DMS53 (cell line): ENCODE results near the gene CFAP410.

Experiments used
- DNase-seq: peaks from one replicate; lab custom pipeline; 2025; lab: John Stamatoyannopoulos, UW

The CFAP410 gene

DNA sequence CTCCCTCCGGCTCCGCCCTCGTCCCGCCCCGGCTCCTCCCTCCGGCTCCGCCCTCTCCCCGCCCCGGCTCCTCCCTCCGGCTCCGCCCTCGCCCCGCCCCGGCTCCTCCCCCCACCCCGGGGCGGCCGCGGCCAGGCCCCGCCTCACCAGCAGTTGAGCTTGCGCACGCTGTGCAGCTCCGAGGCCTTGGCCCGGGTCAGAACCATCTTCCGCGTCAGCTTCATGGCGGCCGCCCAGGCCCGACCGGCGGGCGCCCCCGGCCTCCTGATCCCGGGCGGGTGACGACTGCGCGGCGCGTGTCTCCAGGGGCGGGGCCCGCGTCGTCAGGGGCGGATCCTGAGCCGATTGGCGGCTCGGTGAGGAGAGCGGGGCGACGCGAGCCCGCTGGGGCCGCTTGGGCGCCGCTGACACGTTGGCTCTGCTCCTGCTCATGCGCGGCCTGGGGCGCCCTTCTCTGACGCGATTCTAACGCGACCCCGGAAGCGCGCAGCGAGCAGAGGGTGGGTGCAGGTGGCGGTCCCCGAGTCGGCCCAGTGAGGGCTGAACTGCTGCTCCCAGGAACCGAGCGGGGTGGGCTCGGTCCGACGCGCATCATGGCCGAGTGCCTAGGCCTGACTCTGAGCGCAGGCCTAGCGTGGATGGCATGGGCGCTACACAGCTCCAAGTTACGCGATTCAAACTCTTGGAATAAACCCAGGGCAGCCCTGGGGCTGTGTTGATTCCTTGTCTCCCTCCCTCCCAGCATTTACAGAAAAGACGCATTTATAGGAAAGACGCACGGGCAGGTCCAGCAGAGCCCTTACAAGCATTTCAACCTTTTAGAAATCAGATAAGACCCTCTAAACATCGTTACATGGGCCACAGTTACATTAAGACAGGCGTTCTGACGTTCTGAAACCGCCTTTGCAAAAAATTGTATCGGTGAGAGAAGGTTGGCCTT lies at the start of gene CFAP410:
Gene CFAP410, minus strand, starts transcription at position 420 of the 940 bp plus-strand sequence. Its CDS starts 196 bp downstream, at position 224.
- DNase-seq = peak; percentile 96

- DNase-seq = no peak
Observed at GRCh38 chr21:44384968-44385367, 45.8 kb upstream of the CFAP410 start.

- no peak for DNase-seq
Observed at GRCh38 chr21:44383216-44383615, 44.0 kb upstream of the CFAP410 start.

DNA sequence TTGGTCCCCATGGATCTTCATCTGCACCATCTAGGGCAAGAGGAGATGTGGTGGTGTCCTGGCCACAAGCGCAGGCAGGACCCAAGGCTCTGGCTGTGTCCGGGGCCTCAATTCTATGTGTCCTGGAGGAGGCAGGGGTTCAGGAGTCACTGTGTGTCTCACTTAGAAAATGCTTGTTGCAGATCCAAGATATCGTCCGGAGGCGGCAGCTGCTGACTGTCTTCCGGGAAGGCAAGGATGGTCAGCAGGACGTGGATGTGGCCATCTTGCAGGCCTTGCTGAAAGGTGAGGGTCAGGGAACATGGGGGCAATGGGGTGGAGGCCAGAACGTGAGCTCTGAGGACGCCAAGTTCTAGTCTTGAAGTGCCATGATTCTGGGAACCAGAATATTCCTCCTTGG lies 43.3 kb upstream of the CFAP410 start:
- DNase-seq = no peak

GRCh38 chr21:44381874-44382273 lies 42.7 kb upstream of the CFAP410 start:
- no peak for DNase-seq

DNA sequence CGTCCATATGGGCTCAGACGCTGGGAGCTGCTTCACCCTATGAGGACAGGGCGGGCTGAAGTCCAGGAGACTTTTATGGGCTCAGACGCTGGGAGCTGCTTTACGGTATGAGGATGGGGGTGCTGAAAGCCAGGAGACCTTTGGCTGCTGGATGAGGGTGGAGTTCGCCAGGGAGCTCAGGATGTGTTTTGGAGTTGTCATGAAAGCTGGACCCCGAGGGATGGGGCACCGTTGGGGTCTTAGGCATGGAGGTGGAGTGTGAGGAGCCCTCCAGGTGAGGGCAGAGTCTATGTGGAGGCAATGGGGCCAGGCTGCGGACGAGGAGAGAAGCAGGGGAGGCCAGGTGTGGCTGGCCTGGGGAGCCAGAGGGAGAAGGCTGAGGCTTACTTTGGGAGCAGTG lies 41.7 kb upstream of the CFAP410 start:
- no peak for DNase-seq

- no peak for DNase-seq
Observed at GRCh38 chr21:44379991-44380865, 41.0 kb upstream of the CFAP410 start.

DNA sequence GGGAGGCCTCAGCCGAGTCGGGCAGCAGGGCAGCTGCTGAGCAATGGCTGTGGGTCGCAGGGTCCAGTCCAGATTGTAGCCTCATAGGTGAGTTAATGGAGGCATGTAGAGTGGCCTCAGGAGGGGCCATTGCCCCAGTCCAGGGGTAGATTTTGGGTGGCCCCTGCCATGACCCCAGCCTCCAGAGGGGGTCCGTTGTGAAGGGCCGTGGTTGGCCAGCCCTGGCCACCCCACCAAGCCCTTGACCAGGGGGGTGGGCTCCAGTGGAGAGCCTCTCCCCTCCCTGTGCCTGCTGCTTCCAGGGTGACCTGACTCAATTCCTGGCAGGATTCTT lies 40.3 kb upstream of the CFAP410 start:
- no peak for DNase-seq

GRCh38 chr21:44378646-44379514 lies 39.7 kb upstream of the CFAP410 start:
- no peak for DNase-seq

GRCh38 chr21:44377922-44378645 lies 38.9 kb upstream of the CFAP410 start:
- no peak for DNase-seq

- DNase-seq = no peak
Observed at GRCh38 chr21:44377201-44377921, 38.2 kb upstream of the CFAP410 start.

DNA sequence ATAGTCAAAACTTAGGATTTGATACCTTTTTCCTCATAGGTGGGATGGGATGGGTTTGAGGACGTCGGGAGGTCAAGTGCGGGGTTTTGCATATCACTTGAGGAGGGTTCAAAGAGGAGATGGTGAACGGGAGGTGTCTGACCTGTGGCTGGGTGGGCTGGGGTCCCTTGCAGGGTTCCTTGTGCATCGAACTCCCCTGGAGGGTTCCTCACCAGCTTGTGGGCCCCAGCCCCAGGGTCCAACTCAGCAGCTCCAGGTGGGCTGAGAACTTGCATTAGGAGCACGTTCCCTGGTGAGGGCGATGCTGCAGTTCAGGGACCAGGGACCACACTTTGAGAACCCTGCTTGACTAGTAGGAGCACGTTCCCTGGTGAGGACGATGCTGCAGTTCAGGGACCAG lies 37.4 kb upstream of the CFAP410 start:
- no peak for DNase-seq

- DNase-seq = no peak
Observed at GRCh38 chr21:44375761-44376241, 36.6 kb upstream of the CFAP410 start.

- no peak for DNase-seq
Observed at GRCh38 chr21:44375281-44375651, 36.1 kb upstream of the CFAP410 start.

GRCh38 chr21:44374601-44375280 lies 35.6 kb upstream of the CFAP410 start:
- no peak for DNase-seq

- DNase-seq = no peak
Observed at GRCh38 chr21:44372616-44373015, 33.4 kb upstream of the CFAP410 start.

- no peak for DNase-seq
Observed at GRCh38 chr21:44371596-44371995, 32.4 kb upstream of the CFAP410 start.

DNA sequence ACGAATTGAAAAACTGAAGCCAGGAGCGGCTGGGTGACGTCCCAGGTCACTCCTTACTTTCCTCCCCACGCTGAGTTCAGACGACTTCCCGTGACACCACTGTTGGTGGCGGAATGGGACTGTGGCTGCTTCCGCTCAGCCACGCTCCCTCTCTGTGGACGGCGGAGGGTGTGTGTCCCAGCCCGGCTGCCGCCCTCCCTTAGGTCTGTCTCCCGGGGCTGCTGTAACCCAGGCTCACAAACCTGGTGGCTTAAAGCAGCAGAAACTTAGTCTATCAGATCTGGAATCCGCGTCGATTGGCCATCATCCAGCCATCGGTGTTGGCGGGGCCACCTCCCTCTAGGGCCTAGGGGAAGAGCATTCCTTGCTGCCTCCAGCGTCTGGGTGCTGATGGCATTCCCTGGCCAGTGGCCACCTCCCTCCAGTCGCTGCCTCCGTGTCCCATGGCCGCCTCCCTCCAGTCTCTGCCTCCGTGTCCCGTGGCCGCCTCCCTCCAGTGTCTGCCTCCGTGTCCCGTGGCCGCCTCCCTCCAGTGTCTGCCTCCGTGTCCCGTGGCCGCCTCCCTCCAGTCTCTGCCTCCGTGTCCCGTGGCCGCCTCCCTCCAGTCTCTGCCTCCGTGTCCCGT lies 31.7 kb upstream of the CFAP410 start:
- DNase-seq = no peak

GRCh38 chr21:44370027-44370735 lies 31.0 kb upstream of the CFAP410 start:
- DNase-seq = peak; percentile 53
